Effector memory CD8-positive, alpha-beta T cell (primary cell): ENCODE data around the gene GPC3.

ENCODE experiments used
- ATAC-seq: fragments of 150-1000 bp; cut with Tn5 transposase; replicated peaks from 2 replicates; pipeline ENCODE4 v1.10.0; 2021; ENCODE audit warnings: mild to moderate bottlenecking, moderate library complexity
- DNase-seq, 3 experiments: peaks; one replicate each; pipeline ENCODE4 v3.0.0; 2021
- H3K27ac Mint-ChIP-seq, 2 donors: one replicate each; pipeline ENCODE4 v1.8.0; 2022; ENCODE audit warnings: mild to moderate bottlenecking in 2 of 2, mixed read lengths in 2 of 2, moderate library complexity in 2 of 2
- H3K27me3 Mint-ChIP-seq, 2 donors: one replicate each; pipeline ENCODE4 v1.8.0; 2022; ENCODE audit warnings: mixed read lengths in 2 of 2
- H3K36me3 Mint-ChIP-seq: one replicate; pipeline ENCODE4 v1.8.0; 2022; ENCODE audit warnings: mild to moderate bottlenecking, moderate library complexity, mixed read lengths; ENCODE audit not compliant: insufficient read depth
- H3K4me1 Mint-ChIP-seq, 2 donors: one replicate each; pipeline ENCODE4 v1.8.0; 2022; ENCODE audit warnings: low read depth in 2 of 2, mixed read lengths in 2 of 2
- H3K4me3 Mint-ChIP-seq, 2 donors: one replicate each; pipeline ENCODE4 v1.8.0; 2022; ENCODE audit warnings: mild to moderate bottlenecking in 2 of 2, mixed read lengths in 2 of 2, moderate library complexity in 2 of 2
- H3K9me3 Mint-ChIP-seq, 2 donors: one replicate each; pipeline ENCODE4 v1.8.0; 2022; ENCODE audit warnings: mixed read lengths in 2 of 2

Gene GPC3

DNA sequence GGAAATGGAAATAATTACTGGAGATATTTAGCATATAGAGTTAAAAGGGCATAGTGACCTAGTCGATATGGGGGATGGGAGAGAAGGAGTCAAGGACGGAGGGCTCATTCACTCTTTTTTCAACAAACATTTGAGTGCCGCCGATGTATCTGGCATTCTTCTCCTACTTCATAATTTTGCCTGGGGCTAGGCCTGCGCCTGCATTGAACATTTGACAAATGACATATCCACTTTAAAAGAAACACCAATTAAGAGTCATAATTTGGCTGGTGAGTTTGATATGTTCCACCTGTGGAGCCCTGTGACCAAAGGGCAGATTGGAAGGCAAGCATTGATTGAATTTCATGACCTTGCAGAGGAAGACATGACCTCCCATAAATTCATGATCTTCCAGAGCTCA, 2.6 kb upstream of the GPC3 start:
- H3K4me1 Mint-ChIP-seq = peaks cover 0 to 2% of the 10 kb centered on the region in 2 donors
- H3K4me3 Mint-ChIP-seq = no peak overlapping the region
- no peak overlapping the region for H3K27ac Mint-ChIP-seq
- peaks cover 22 to 30% of the 10 kb centered on the region in 2 donors for H3K27me3 Mint-ChIP-seq
- DNase-seq (no peak), ATAC-seq (no peak)
- peaks cover 3% of the 10 kb centered on the region for H3K36me3 Mint-ChIP-seq
- H3K9me3 Mint-ChIP-seq = no peaks in the 10 kb centered on the region

DNA sequence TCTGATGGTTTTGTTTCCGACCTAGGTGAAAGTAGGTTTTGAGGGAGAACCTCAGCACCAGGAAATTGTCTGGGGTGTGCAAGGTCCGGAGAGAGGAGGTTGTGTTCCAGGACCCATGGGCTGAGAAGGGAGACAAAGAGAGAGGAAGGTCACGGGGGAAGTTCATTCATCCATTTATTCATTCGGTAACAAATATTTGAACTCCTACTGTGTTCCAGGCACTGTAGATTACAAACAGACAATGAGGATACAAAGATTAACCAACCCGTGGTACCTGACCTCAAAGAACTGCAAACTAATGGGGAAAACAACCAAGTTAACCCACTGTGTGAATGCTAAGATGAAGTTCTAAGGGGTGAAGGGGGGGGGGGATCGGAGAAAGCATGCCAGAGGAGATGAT, 1.8 kb upstream of the GPC3 start:
- no peak for ATAC-seq
- no peak for DNase-seq
- no peak overlapping the region for H3K27ac Mint-ChIP-seq
- H3K9me3 Mint-ChIP-seq = no peaks in the 10 kb centered on the region
- peaks cover 0 to 2% of the 10 kb centered on the region in 2 donors for H3K4me1 Mint-ChIP-seq
- no peak overlapping the region for H3K4me3 Mint-ChIP-seq
- H3K36me3 Mint-ChIP-seq = peaks cover 3% of the 10 kb centered on the region
- peaks cover 20 to 38% of the 10 kb centered on the region in 2 donors for H3K27me3 Mint-ChIP-seq

DNA sequence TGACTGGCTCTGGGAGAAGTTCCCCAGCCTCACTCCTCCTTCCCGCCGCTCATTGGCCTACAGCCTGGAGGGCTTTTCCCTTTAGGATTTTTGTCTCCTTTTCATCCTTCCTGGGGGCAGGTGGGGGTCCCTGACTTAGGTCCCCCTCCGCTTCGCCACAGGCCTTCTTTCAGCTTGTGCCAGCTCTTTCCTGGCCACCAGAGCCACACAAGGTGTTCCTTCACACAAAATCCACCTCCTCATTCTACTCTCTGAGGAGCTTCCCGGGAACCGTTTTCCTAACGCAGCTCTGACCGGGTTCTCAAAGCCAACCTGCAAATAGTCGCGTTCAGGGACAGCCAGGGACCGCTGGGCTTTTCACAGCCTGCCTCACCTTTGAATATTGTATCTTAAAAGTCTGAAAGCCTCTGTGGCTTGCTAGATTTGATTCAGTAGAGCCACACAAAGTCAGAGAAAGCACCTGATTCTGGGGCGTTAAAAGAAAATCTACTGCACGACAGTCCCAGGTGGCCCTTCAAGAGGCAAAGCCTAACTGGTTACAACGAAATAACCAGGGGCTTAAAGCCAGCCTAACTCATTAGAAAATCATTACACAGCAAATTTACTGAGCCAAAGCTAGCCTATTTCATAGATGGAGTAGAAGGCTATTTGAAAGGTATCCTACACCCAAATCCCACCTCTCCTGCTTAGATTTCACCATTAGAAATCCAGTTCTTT, 731 bp upstream of the GPC3 start:
- peaks cover 1% of the 10 kb centered on the region for H3K36me3 Mint-ChIP-seq
- ATAC-seq (no peak), DNase-seq (no peak)
- peaks cover 28 to 48% of the 10 kb centered on the region in 2 donors for H3K27me3 Mint-ChIP-seq
- peak overlapping the region; percentile 41 to 64 for H3K4me3 Mint-ChIP-seq
- H3K27ac Mint-ChIP-seq = no peak overlapping the region
- peaks cover 0 to 2% of the 10 kb centered on the region in 2 donors for H3K4me1 Mint-ChIP-seq
- no peaks in the 10 kb centered on the region for H3K9me3 Mint-ChIP-seq

DNA sequence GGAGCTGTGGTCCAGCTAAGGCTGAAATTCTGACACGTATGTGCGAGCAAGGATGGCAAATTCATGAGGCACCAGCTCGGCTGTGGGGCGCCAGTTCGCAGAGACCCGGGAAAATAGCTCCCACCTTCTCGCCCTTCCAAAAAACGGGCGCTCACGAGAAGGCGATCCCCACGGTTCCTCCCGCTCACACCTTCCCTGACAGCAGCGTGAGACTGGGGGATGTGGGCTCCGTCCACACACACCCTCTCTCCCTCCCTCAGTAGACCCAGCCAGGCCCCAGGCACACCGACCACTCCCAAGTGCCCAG, 584 bp downstream of the GPC3 start:
- Mint-ChIP-seq H3K36me3 (no peaks in the 10 kb centered on the region), H3K27ac (no peak overlapping the region), H3K4me1 (peaks cover 0 to 2% of the 10 kb centered on the region in 2 donors), H3K27me3 (peaks cover 28 to 53% of the 10 kb centered on the region in 2 donors), H3K9me3 (no peaks in the 10 kb centered on the region), H3K4me3 (peak overlapping the region in 1 of 2 donors; percentile 50)
- ATAC-seq = no peak
- DNase-seq = no peak

DNA sequence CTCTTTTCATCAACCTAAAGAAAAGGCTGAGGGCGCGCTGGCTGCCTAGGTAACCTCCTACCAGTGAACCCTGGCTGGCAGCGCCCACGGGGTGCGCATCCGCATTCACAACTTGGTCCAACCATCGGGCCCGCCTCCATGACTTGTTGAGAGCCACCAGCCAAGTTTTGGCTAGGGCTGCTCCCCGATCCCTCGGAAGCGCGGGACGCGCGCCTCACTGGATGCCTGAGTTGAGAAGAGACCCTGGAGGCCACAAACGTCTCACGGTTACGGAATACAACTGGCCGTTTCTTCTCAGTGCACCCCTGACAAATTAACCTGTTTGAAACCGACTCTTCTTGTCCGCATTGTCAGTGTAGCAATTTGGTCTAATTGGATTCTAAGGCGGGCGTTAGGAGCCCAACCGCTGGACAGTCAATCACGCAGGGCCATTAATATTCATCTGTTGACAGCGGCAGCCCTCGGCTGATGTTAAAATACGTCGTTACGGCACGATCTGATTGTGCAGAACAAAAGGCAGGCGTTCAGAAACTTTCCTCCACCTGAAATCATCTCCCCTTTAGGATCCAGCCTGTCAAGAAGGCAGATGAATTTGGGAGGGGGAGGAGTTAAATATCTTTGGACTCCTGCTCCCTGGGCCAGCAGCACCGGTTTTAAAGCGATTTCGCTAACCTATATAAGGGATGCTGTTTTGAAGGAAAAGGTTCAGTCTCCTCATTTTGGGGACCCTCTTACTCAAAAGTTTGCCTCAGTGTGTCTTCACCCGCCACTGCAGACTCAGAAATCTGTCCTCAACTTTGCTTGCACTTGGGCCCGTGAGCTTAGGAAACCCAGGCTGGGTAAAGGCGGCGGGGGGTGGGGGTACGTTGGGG, 1.2 kb downstream of the GPC3 start:
- H3K27me3 Mint-ChIP-seq = peaks cover 28 to 53% of the 10 kb centered on the region in 2 donors
- H3K9me3 Mint-ChIP-seq = no peaks in the 10 kb centered on the region
- H3K36me3 Mint-ChIP-seq = no peaks in the 10 kb centered on the region

DNA sequence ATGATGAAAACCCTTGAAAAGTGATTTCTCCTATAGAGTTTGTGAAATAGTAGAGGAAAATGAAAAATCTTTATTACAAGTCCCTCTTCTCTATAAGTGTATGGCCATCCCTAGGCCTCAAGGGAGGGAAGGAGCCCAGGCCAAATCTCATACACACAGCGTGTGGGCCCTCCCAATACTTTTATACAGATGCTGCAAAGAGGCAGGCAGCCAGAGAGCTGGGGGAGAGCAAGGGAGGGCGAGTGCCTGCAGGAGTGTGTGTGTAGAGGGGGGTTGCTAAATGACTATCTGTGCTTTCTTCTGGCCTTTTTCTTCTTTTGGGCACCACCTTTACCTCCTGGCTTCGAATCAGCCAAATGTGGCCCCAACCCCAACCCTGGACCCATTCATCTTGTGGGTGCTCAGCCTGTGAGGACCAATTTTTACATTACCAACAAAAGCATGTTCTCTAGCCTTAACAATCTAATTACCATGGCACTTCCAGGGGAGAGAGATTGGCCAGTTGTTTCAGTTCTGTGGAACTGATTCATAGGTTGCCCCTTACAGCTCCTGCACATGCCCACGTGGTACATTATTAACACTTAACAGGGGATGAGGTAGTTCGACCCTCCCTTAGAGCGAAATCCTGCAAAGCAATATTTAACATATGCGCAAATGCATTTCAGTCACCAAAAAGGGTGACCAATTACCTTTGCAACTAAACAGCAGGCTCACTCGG, 2.0 kb downstream of the GPC3 start:
- ATAC-seq (no peak), DNase-seq (no peak)
- Mint-ChIP-seq H3K36me3 (no peaks in the 10 kb centered on the region), H3K4me3 (no peak overlapping the region), H3K27ac (no peak overlapping the region), H3K4me1 (peaks cover 0 to 2% of the 10 kb centered on the region in 2 donors), H3K27me3 (peaks cover 28 to 53% of the 10 kb centered on the region in 2 donors), H3K9me3 (no peaks in the 10 kb centered on the region)

More for the DNA sequence above, 1.2 kb downstream of the GPC3 start:
- Mint-ChIP-seq H3K27ac (no peak overlapping the region), H3K4me3 (peak overlapping the region in 1 of 2 donors; percentile 27), H3K4me1 (peaks cover 0 to 2% of the 10 kb centered on the region in 2 donors)
- no peak for ATAC-seq
- DNase-seq = no peak

DNA sequence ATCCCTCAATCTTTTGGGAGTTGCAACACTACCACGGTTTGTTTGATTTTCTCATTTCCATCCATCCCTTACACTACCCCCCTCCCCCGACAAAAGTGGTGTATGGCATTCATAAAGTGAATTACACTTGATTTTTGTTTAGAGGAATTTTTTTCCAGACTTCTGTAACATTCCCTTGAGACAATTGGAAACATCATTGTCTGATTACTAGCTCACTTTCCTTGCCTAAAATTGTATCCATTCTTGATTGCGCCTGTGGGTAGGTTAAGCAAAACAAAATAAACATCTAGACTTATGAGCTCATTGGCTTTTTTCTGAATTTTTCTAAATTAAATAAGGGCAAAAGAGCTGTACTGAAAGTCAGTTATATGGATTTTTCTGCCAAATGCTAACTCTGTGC, 3.5 kb downstream of the GPC3 start:
- no peaks in the 10 kb centered on the region for H3K9me3 Mint-ChIP-seq
- no peaks in the 10 kb centered on the region for H3K36me3 Mint-ChIP-seq
- peaks cover 0 to 2% of the 10 kb centered on the region in 2 donors for H3K4me1 Mint-ChIP-seq
- H3K27me3 Mint-ChIP-seq = peaks cover 23 to 42% of the 10 kb centered on the region in 2 donors
- DNase-seq = no peak
- H3K27ac Mint-ChIP-seq = no peak overlapping the region
- ATAC-seq = no peak
- no peak overlapping the region for H3K4me3 Mint-ChIP-seq

DNA sequence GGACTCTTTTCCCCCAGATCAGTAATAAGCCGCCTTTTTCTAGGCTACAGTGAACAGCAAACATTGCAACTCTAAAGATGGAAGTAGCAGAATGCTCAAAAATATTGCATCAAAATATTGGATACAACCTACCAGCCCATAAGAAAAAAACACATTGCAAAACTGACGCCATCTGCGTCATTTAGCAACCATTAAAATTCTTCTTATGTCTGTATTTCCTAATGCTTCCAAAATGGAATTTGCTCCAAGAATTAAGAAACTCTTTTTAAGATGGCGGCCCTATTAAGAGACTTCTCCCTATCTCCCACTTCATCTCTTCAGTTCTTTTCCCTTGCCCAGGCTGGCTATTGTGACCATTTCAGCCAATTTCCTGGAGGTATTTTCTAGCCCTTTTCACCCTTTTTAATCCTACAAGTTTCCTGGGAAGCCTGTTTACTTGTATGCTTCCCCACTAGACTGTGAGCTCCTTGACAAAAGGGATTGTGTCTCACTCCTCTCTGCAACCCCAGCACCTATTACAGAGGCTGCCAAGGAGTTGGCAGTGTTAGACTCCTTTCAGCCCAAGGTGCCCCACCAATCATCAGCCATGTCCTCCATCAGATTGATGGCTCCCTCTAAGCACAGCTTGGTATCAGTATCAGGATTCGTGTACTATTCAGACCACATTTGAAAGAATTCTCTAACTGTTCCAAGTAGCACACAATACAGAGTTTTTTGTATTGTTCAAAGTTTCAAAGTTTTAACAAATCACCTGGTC, 4.4 kb downstream of the GPC3 start:
- Mint-ChIP-seq H3K9me3 (no peaks in the 10 kb centered on the region), H3K4me3 (no peak overlapping the region), H3K27me3 (peaks cover 22 to 39% of the 10 kb centered on the region in 2 donors), H3K4me1 (peaks cover 0 to 2% of the 10 kb centered on the region in 2 donors), H3K36me3 (no peaks in the 10 kb centered on the region), H3K27ac (no peak overlapping the region)
- no peak for ATAC-seq
- no peak for DNase-seq

DNA sequence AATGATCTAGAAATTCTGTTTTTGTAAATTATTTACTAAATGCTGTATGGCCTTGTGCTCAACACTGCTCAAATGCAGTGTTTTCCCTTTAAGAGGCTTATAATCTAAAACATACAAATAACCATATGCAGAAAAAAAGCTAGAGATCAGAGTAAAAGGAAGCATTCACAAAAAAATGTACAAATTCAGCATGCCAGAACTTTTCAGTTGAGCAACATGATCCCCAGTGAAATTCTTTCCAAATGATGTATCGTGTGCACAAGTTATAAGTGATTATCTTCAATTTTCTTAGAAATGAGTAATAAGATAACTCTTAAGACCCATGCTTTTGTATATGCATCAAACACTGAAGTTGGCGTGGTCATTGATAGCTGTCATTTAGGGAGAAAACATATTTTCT, 5.0 kb downstream of the GPC3 start:
- no peak overlapping the region for H3K27ac Mint-ChIP-seq
- ATAC-seq = no peak
- H3K27me3 Mint-ChIP-seq = peaks cover 22 to 39% of the 10 kb centered on the region in 2 donors
- no peaks in the 10 kb centered on the region for H3K36me3 Mint-ChIP-seq
- H3K4me1 Mint-ChIP-seq = no peaks in the 10 kb centered on the region
- no peaks in the 10 kb centered on the region for H3K9me3 Mint-ChIP-seq
- no peak overlapping the region for H3K4me3 Mint-ChIP-seq
- DNase-seq = no peak

DNA sequence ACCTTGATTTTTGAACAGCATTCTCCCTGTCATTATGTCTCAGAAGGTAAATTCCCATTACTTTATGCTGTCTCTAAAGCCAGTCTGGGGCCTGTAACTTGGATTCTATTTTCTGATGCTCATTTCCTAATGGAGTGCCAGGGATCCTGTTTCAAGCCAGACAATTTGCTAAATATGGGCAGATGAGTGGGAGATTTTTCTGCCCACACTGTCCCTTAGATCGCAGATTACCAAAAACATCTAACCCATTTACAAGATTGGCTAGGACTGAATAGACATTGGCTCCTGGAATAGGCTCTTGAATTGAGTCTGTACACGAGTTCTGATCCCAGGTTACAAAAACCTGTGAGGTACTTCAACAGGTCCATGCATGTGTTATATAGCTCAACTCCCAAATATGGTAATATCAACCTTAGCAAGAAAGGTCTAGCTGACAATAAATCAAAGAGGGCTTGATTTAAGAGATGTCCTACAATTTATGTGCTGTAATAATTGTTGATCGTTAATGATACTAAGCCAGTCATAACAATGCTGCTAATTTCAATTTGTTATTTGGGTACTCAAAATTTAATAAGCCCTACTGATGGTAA, 5.7 kb downstream of the GPC3 start:
- Mint-ChIP-seq H3K4me1 (no peaks in the 10 kb centered on the region), H3K27me3 (peaks cover 29 to 39% of the 10 kb centered on the region in 2 donors), H3K36me3 (no peaks in the 10 kb centered on the region), H3K27ac (no peak overlapping the region), H3K4me3 (no peak overlapping the region), H3K9me3 (no peaks in the 10 kb centered on the region)
- no peak for DNase-seq
- no peak for ATAC-seq

DNA sequence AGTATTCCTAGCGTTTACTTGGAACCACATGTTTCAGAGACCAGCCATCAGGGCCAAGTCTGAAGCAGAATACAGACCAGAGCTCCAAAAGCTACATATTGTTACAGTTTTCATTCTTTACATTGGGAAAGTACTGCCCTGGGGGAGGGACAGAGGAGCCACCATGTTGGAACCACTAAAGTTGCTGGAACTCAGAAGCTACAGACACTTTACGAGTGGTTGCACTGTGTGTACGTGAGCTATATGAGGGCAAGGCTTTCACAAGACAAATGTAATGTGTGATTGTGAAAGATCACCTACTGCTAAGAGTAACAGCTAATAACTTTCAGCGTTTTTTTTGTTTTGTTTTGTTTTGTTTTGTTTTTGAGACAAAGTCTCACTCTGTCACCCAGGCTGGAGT, 11.7 kb downstream of the GPC3 start:
- no peak for DNase-seq
- ATAC-seq = no peak
- Mint-ChIP-seq H3K27me3 (peaks cover 16 to 23% of the 10 kb centered on the region in 2 donors), H3K9me3 (no peaks in the 10 kb centered on the region), H3K4me1 (no peaks in the 10 kb centered on the region), H3K4me3 (no peak overlapping the region), H3K36me3 (no peaks in the 10 kb centered on the region), H3K27ac (no peak overlapping the region)

DNA sequence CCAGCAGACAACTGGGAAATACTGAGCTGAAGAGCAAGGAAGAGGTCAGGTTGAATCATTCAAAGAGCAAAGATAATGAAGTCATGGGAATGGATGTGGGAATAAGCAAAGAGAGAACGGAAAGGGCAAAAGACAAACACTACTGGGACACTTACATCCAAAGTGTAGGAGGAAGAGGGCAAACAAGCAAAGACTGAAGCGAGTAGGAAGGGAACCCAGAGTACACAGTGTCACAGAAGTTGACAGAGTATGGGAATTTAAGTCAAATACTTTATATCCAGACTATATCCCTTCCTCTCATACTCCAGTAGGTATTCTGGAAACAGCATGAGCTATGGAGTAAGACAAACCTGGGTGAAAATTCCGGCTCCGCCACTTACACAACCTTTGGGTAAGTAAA, 12.5 kb downstream of the GPC3 start:
- Mint-ChIP-seq H3K4me1 (no peaks in the 10 kb centered on the region), H3K36me3 (no peaks in the 10 kb centered on the region), H3K27ac (no peak overlapping the region), H3K9me3 (no peaks in the 10 kb centered on the region), H3K4me3 (no peak overlapping the region), H3K27me3 (peaks cover 16 to 23% of the 10 kb centered on the region in 2 donors)
- DNase-seq = no peak
- no peak for ATAC-seq

DNA sequence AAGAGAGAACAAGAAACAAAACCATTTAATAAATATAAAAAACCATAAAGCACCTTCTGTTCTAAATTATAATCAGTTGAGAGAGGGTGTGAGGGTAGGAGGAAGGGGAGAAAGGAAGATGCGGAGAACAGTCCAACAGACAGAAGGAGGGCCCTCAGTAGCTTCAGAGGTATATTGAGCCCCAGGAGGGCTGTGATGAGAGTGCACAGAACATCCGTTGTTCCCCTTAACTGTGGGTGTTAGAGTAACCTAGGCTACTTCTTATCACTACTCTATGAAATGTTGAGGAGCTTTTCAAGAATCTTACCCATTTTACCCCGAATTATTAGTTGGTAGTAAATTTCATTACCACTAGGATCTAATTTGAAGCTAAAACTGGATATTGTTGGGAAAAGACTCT, 13.8 kb downstream of the GPC3 start:
- Mint-ChIP-seq H3K4me1 (no peaks in the 10 kb centered on the region), H3K27ac (no peak overlapping the region), H3K36me3 (no peaks in the 10 kb centered on the region), H3K4me3 (no peak overlapping the region), H3K27me3 (peaks cover 23 to 24% of the 10 kb centered on the region in 2 donors), H3K9me3 (no peaks in the 10 kb centered on the region)
- ATAC-seq (no peak), DNase-seq (no peak)
